Measurements from ENCODE around the gene ESRRB. TPM values are rescaled to one million over a fixed set of nuclear protein-coding genes. Genes with fewer than 3 reads are reported as not detected.

The ESRRB gene
- 0.10 to 0.37 TPM (median 0.22 TPM) in 5 replicates for total RNA-seq (2022; extraction: Qiagen RNA extraction)

GRCh38 chr14:76375947-76376404 is at the start of gene ESRRB:
TSS of gene ESRRB (plus strand) at chr14:76376137. CDS start at chr14:76376402, 265 bp downstream.

Other genes with a start within 250 kb of the ESRRB start
- gene GPATCH2L, start 224.2 kb upstream of the ESRRB start, total RNA-seq (2022; extraction: Qiagen RNA extraction) = 16.9 to 27.1 TPM (median 21.5 TPM) in 5 replicates